OCI-LY7 (cell line): ENCODE measurements around the gene STPG1. TPM values are rescaled to one million over a fixed set of nuclear protein-coding genes. Genes with fewer than 3 reads are reported as not detected.

Experiments
- BruUV-seq: library from RNA; stranded (reverse); fragments of 400-500 nt; replicated peaks from 2 replicates; lab custom pipeline; 2021; lab: Mats Ljungman, UMichigan
- CTCF ChIA-PET: fragments of 300-600 bp; sonication (Branson Sonifier 250); formaldehyde crosslinking; loops from one replicate; lab custom pipeline; 2022; ENCODE audit warnings: antibody characterized with exemption; ENCODE audit not compliant: unreplicated experiment; lab: Charles Lee
- POLR2A ChIA-PET: fragments of 300-600 bp; sonication (Branson Sonifier 250); formaldehyde crosslinking; loops from one replicate; lab custom pipeline; 2022; ENCODE audit warnings: antibody characterized with exemption; lab: Charles Lee
- DNase-seq: peaks from one replicate; pipeline ENCODE4 v3.0.0-alpha.2; 2015; ENCODE audit warnings: low spot score
- H2AFZ ChIP-seq: fragments of 200-600 bp; sonication (generic), shearing (Covaris generic); 2 replicates; pipeline ENCODE4 v1.6.1; 2014; ENCODE audit warnings: mild to moderate bottlenecking, antibody characterized with exemption, low read length, moderate library complexity
- H3K27ac ChIP-seq: fragments of 200-600 bp; sonication (generic); 2 replicates; pipeline ENCODE4 v1.5.1; 2014; ENCODE audit warnings: mixed run types, low read depth, mild to moderate bottlenecking, moderate library complexity, low read length, inconsistent platforms; ENCODE audit not compliant: poor library complexity, severe bottlenecking
- H3K36me3 ChIP-seq: fragments of 200-600 bp; sonication (generic); 2 replicates; pipeline ENCODE4 v1.6.1; 2014; ENCODE audit warnings: mild to moderate bottlenecking, antibody characterized with exemption, low read length, moderate library complexity, mixed read lengths; ENCODE audit not compliant: insufficient read depth
- H3K4me1 ChIP-seq: fragments of 200-600 bp; sonication (generic); 2 replicates; pipeline ENCODE4 v1.5.1; 2014; ENCODE audit warnings: mild to moderate bottlenecking, low read length; ENCODE audit not compliant: insufficient read depth, poor library complexity, severe bottlenecking
- H3K4me2 ChIP-seq: fragments of 200-600 bp; sonication (generic); 2 replicates; pipeline ENCODE4 v1.6.1; 2014; ENCODE audit warnings: mild to moderate bottlenecking, low read length
- H3K4me3 ChIP-seq: fragments of 200-600 bp; sonication (generic); 2 replicates; pipeline ENCODE4 v1.5.1; 2014; ENCODE audit warnings: mild to moderate bottlenecking, low read depth, low read length; ENCODE audit not compliant: poor library complexity, severe bottlenecking
- H3K79me2 ChIP-seq: fragments of 200-600 bp; sonication (generic); 2 replicates; pipeline ENCODE4 v1.6.1; 2016; ENCODE audit warnings: low read depth, mild to moderate bottlenecking, low read length, moderate library complexity, mixed read lengths; ENCODE audit not compliant: insufficient read depth
- H3K9me2 ChIP-seq: fragments of 200-600 bp; sonication (generic); 2 replicates; pipeline ENCODE4 v1.6.1; 2016; ENCODE audit warnings: mild to moderate bottlenecking, low read length, mixed read lengths; ENCODE audit not compliant: insufficient read depth
- H3K9me3 ChIP-seq: fragments of 200-600 bp; sonication (generic); 2 replicates; pipeline ENCODE4 v1.6.1; 2014; ENCODE audit warnings: mild to moderate bottlenecking, mixed run types, low read length, mixed read lengths
- H4K20me1 ChIP-seq: fragments of 200-600 bp; sonication (generic); 2 replicates; pipeline ENCODE4 v1.6.1; 2014; ENCODE audit warnings: mild to moderate bottlenecking, antibody characterized with exemption, low read length, moderate library complexity, mixed read lengths; ENCODE audit not compliant: insufficient read depth
- EZH2phosphoT487 ChIP-seq: fragments of 200-600 bp; sonication (generic); IDR thresholded peaks from 2 replicates; pipeline ENCODE4 v1.6.1; 2018; ENCODE audit warnings: low read depth, borderline replicate concordance, mild to moderate bottlenecking, mixed run types, antibody characterized with exemption, low read length, moderate library complexity, mixed read lengths
- intact Hi-C: fragments of 100-400 bp; cut with micrococcal nuclease; formaldehyde crosslinking; loops from one replicate; pipeline ENCODE4 v1.10.0; 2022; ENCODE audit not compliant: unreplicated experiment
- total RNA-seq, 2 experiments: library from RNA; depleted of rRNA in 1 of 2; stranded (reverse); fragments of >200 nt in 1 of 2; shearing (Covaris generic) in 1 of 2; gene quantifications; 2 replicates each; pipeline ENCODE4 v1.2.3, GENCODE V29; 2014 to 2022
- TF ChIP-seq, protein P1 (sequence below): fragments of 200-600 bp; sonication (generic); conservative IDR thresholded peaks from 2 replicates; pipeline ENCODE4 v1.5.1; 2014; ENCODE audit warnings: mild to moderate bottlenecking, antibody characterized with exemption, low read length, moderate library complexity, mixed read lengths

Gene STPG1
- total RNA-seq, 2 experiments from 2014 or later: 5.1 to 9.6 TPM

DNA sequence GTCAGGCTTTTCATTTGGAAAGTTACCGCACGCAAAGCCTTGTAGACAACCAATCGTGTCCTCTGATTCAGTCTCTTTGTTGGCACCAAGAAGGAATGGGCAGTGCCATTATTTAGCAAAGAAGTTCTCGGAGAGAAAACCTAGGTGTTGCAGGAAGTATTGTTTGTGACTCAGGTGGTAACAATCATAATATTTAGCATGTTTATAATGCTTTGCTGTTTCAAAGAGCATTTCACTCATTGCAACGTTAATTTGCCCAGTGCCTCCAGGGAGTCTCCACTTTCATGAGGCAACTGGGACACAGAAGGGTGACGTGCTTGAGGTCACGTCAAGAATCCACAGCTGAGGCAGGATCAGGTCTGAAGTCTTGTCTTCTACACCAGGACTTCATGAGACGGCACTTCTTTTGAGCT is 31.4 kb downstream of the STPG1 start:
- no peak overlapping the region for H3K27ac ChIP-seq
- no peak overlapping the region for H3K4me2 ChIP-seq
- ChIA-PET POLR2A (interaction anchor here (0.6 to 2.6 kb wide), 4 partner anchors 10 to 230 kb away, joined by 3 to 7 read pairs (median 6); no protein-coding TSS in a partner anchor), CTCF (no interaction called here)
- no TSS peak for BruUV-seq
- no peaks in the 10 kb centered on the region for H3K9me2 ChIP-seq
- TF ChIP-seq, protein P1, sequence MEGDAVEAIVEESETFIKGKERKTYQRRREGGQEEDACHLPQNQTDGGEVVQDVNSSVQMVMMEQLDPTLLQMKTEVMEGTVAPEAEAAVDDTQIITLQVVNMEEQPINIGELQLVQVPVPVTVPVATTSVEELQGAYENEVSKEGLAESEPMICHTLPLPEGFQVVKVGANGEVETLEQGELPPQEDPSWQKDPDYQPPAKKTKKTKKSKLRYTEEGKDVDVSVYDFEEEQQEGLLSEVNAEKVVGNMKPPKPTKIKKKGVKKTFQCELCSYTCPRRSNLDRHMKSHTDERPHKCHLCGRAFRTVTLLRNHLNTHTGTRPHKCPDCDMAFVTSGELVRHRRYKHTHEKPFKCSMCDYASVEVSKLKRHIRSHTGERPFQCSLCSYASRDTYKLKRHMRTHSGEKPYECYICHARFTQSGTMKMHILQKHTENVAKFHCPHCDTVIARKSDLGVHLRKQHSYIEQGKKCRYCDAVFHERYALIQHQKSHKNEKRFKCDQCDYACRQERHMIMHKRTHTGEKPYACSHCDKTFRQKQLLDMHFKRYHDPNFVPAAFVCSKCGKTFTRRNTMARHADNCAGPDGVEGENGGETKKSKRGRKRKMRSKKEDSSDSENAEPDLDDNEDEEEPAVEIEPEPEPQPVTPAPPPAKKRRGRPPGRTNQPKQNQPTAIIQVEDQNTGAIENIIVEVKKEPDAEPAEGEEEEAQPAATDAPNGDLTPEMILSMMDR: no peak
- TF ChIP-seq EZH2phosphoT487: no peak
- H3K4me1 ChIP-seq: peaks cover 18% of the 10 kb centered on the region
- H2AFZ ChIP-seq: no peak overlapping the region
- H4K20me1 ChIP-seq: no peaks in the 10 kb centered on the region
- H3K9me3 ChIP-seq: no peaks in the 10 kb centered on the region
- DNase-seq: no peak
- no peaks in the 10 kb centered on the region for H3K79me2 ChIP-seq
- intact Hi-C loops: no loop called here
- H3K36me3 ChIP-seq: no peaks in the 10 kb centered on the region
- no peak overlapping the region for H3K4me3 ChIP-seq

DNA sequence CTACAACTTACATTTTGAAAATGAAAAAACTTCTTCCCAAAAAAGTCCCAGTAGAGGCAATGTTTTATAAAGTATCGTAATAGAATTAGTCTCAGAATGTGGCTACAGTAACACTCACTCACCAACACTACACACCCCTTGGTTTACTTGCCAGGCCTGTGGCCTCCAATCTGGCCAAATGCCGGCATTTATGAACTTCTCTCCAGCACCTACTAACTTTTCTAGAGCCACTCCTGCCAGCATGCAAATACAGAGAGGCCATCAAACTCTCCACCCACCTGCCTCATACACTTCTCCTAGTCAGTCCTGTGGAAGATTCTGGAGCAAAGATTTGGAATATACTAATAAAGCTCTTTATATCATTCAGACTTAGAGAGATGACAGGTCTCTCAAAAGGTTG is 32.3 kb downstream of the STPG1 start:
- intact Hi-C loops: no loop called here
- no TSS peak for BruUV-seq
- POLR2A ChIA-PET: interaction anchor here (2.6 kb wide), 1 partner anchor 9 kb away, joined by 7 read pairs; no protein-coding TSS in a partner anchor

GRCh38 chr1:24380508-24380907 is 33.1 kb downstream of the STPG1 start:
- peaks cover 6% of the 10 kb centered on the region for H3K4me1 ChIP-seq
- POLR2A ChIA-PET: no interaction called here
- DNase-seq: no peak
- H3K9me2 ChIP-seq: no peaks in the 10 kb centered on the region
- H3K4me3 ChIP-seq: no peak overlapping the region
- no peak overlapping the region for H3K27ac ChIP-seq
- no peak for TF ChIP-seq EZH2phosphoT487
- TF ChIP-seq, protein P1: no peak
- CTCF ChIA-PET: no interaction called here
- H4K20me1 ChIP-seq: no peaks in the 10 kb centered on the region
- no TSS peak for BruUV-seq
- H3K36me3 ChIP-seq: no peaks in the 10 kb centered on the region
- H2AFZ ChIP-seq: no peak overlapping the region
- intact Hi-C loops: no loop called here
- no peaks in the 10 kb centered on the region for H3K9me3 ChIP-seq
- H3K79me2 ChIP-seq: no peaks in the 10 kb centered on the region
- H3K4me2 ChIP-seq: no peak overlapping the region

More for the DNA sequence above, 32.3 kb downstream of the STPG1 start:
- Histone ChIP-seq H2AFZ (no peak overlapping the region), H3K9me3 (no peaks in the 10 kb centered on the region), H3K79me2 (no peaks in the 10 kb centered on the region), H3K4me1 (peaks cover 14% of the 10 kb centered on the region), H4K20me1 (no peaks in the 10 kb centered on the region), H3K4me2 (no peak overlapping the region), H3K9me2 (no peaks in the 10 kb centered on the region), H3K36me3 (no peaks in the 10 kb centered on the region), H3K4me3 (no peak overlapping the region), H3K27ac (no peak overlapping the region)
- no peak for DNase-seq
- CTCF ChIA-PET: no interaction called here
- TF ChIP-seq, protein P1: no peak
- no peak for TF ChIP-seq EZH2phosphoT487
